Thoracic aorta endothelial cell (primary cell): ENCODE measurements around the gene VPS33B. TPM values are rescaled to one million over a fixed set of nuclear protein-coding genes. Genes with fewer than 3 reads are reported as not detected.

ENCODE experiments used
- small RNA-seq: library from RNA; depleted of rRNA; stranded (forward); fragments of <200 nt; gene quantifications from one replicate; pipeline ENCODE3, GENCODE V24; 2012
- total RNA-seq: library from RNA; depleted of rRNA; stranded (reverse); fragments of >200 nt; gene quantifications from 2 replicates; pipeline ENCODE4 v1.2.3, GENCODE V29; 2012

The VPS33B gene
- total RNA-seq = 7.3 and 8.8 TPM in 2 replicates

DNA sequence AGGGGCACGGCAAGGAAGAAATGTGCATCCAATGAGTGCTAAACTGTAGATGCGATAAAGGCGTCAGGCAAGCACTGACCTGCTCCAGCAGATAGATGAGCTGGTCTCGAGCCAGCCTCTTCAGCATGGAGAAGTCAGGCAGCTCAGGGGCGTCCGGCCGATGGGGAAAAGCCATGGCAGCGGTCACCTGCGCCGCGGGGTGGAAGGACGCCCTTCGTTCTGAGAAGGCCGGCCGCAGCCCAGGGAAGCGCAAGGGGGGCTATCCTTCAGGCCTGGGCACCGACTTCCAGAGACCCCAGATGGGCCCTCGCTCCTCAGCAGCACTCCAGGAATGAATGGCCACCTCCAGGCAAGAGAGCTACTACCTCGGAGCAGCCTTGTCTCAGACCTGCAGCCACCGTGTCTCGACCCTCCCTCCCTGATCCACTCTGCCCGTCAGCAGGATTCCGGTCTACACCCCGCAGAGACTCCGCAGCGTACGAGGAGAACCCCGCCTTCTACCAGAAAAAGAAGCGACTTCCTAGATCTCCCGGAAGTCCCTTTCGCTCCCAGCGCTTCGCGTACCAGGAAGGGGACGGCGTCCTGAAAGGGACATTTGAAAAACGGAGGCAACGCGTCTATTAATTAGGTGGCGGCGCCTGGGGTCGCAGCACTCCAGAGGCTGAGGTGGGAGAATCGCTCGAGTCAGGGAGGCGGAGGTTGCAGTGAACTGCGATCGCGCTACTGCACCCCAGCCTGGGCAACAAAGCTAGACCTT lies at the start of gene VPS33B:
VPS33B (minus strand) TSS at position 520 of the 757 bp plus-strand sequence; CDS start at position 175, 345 bp downstream.

DNA sequence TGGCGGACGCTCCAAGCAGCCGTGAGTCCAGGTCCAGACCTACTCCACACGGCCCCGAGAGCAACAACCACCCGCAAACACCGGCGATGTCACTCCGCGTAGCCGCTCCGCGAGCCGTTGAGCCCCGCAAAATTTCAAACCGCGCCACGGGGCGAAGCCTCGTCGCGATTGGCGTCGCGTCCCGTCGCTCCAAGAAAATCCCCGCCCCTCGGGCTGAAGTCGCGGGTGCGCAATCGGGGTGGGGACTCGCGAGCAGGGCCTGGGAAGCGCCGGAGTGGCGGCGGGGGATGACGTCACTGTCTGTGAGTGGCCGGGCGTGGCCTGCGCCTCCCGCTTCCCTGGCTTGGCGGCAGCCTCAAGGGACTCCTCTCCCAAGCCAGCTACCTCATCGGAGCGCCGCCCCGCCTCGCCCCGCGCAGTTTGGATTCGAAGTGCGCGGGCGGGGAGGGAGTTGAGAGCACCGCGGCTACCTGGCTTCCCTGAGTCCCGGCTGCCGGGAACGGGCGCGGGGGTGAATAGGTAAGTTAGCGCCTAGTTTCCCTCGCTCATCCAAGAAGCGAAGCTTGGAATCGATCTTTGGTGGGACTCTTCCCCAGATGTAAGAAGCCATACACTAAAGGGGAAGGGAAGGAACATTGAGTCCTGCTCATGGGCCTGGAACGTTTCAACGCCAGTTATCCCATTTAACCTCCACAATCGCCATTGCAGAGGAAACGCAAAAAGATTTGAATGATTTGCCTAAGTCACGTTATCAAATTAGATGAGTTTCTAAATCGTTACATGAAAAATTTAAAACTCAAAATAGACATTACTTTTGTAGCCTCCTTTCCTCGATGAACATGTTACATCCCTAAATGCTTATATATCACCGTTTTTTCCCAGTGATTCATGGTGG lies 27.7 kb downstream of the VPS33B start, which contains the start of gene PRC1:
PRC1 (minus strand) TSS at position 119 of the 895 bp plus-strand sequence; CDS start at position 1, 118 bp downstream.

DNA sequence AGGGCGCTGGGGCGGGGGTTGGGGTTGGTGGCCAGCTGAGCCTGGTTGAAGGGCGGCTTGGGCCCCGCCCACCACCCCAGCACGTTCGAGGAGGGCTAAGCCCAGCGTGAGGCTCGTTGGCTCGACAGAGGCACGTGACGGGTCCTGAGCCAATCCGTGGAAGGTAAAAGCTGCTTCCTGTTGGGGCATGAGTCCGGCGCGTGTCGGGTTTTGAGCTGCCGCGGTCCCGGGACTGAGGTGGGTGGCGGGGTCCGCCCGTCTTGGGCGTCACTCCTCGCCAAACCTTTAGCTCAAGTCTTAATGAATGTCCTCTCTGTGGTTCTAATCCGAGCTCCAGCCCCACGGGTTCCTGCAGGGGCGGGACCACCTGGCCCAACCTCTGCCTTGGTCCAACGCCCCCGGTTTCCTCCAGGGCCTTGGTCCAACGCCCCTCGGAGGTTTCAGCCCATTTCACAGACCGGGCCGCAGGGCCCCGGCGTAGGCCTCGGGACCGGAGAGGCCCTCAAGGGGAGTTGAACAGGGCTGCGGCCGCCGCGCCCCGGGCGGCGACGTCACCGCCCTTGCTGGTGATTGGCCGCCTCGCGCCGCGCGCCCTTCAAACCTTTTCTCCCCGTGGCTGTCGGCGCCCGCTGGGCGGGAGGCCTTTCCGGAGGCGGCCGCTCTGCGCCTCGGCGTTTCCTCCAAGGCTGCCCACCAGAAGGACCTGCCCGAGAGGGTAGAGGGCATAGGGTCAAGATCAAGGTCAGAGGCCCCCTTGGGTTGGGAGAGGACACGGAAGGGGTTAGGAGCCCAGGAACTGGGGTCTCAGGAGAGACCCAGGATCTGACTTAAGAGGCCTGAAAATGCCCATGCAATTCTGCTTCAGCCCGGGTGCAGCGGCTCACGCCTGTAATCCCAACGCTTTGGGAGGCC lies 67.4 kb downstream of the VPS33B start, which contains the start of gene RCCD1:
RCCD1 (plus strand) TSS at position 173 of the 912 bp plus-strand sequence. CDS start 1,851 bp downstream, outside the sequence.

Small RNAs within 50 kb of the gene (small RNA-seq; reads per million reads assigned to genes)
- not detected for gene RF00019

Other genes starting within 250 kb of the VPS33B start
- gene FURIN, start 154.0 kb downstream of the VPS33B start, total RNA-seq = 64.8 and 101 TPM in 2 replicates
- gene FES, start 138.1 kb downstream of the VPS33B start, total RNA-seq = 40.8 and 50.6 TPM in 2 replicates
- gene MAN2A2, start 119.3 kb downstream of the VPS33B start, total RNA-seq = 19.7 and 21.6 TPM in 2 replicates
- 12.0 and 14.4 TPM in 2 replicates for gene HDDC3, start 90.0 kb downstream of the VPS33B start, total RNA-seq
- 85.5 and 99.4 TPM in 2 replicates for gene UNC45A, start 87.3 kb downstream of the VPS33B start, total RNA-seq
- gene RCCD1, start 67.7 kb downstream of the VPS33B start, total RNA-seq = 9.2 and 11.1 TPM in 2 replicates
- 194 and 268 TPM in 2 replicates for gene PRC1, start 28.1 kb downstream of the VPS33B start, total RNA-seq
- not detected in 2 replicates for gene SV2B, start 77.7 kb upstream of the VPS33B start, total RNA-seq